NCI-H2081 (cell line): ENCODE data around the gene IFFO2.
"Not testable (repeated sequence)": the region's sequence is repeated elsewhere in the genome, so short reads cannot be mapped to it uniquely, and the experiment has no call there.

Experiments used
- DNase-seq, 2 experiments: peaks; one replicate each; lab custom pipeline; 2025; lab: John Stamatoyannopoulos, UW

Gene IFFO2

GRCh38 chr1:18874600-18874999, 81.9 kb downstream of the IFFO2 start:
- DNase-seq: no peak

- DNase-seq: no peak
Observed at GRCh38 chr1:18874036-18874435, 82.4 kb downstream of the IFFO2 start.

GRCh38 chr1:18872071-18872611, 84.3 kb downstream of the IFFO2 start:
- no peak for DNase-seq

DNA sequence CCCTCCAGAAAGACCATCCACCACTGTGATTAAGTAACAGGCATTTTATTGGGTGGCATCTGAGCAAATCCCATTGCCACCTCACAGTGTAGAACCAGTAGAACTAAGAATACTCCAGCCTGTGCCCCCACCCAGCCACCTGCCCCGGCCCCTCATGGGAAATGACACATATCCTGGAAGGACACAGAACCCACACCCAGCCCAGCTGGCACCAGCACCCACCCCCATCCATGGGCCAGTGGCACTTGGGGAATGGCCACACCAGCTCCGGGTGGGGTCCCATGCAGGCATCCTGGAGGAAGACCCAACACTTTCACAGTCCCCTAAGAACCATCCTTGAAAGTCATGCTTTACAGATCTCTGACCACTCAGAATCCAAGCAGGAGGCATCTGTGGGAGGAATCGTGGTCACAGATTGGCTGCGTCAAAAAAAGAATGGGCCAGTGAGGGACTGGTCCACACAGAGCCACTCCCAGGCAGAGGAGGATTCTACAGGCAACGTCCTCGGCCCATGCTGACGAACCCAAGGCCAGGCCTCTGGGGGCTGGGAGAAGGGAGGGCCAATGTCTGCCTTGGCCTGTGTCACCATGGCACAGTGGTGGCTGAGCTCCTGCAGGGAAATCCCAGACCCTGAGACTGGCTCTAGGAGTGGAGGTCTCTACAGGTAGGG, 84.9 kb downstream of the IFFO2 start:
- DNase-seq: no peak

DNA sequence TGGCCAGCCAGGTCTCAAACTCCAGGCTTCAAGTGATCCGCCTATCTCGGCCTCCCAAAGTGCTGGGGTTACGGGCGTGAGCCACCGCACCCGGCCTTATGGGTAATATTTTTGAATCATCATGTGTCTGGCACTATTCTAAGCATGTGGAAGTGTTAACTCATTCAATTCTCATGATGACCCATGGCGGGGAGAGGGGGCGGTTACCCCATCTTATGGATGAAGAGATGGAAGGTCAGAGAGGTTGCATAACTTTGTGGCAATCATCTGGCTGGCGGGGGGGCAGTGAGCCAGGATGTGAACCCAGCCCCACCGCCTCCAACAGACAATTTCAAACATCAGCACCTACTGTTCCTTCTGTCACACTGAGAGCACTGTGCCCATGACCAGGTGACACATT, 85.5 kb downstream of the IFFO2 start:
- DNase-seq: no peak

- DNase-seq: not testable (repeated sequence)
Observed at GRCh38 chr1:18870595-18870865, 85.9 kb downstream of the IFFO2 start.

DNA sequence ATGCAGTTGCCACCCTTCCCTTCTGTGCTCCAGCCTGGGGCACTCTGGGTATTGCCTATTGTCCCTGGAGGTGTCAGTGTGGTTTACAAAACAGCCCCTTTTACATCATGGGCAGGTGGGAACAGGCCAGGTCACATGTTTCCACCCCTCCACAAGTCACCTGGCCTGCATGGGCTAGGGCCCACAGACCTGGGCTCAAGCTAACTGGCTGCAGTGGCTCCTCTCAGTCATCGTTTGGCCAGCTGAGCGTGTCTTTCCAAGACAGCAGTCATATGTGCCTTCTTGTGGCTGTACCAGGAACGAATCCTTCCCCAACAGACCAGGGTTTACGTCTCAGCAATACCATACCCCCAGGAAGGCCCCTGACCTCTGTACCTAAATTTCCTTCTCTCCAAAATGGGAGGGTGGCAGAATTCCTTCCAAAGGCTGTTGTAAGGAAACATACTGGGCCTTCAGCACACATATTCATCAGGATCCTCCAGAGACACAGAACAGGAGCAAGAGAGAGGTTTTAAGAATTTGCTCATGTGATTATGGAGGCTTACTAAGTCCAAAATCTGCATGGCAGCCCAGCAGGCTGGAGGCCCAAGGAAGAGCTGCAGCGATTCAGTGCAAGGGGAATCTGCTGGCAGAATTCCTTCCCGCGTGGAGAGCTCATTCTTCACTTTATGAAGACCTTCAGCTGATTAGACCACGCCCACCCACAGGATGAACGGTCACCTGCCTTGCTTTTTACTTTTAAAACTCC, 86.5 kb downstream of the IFFO2 start:
- no peak for DNase-seq

DNA sequence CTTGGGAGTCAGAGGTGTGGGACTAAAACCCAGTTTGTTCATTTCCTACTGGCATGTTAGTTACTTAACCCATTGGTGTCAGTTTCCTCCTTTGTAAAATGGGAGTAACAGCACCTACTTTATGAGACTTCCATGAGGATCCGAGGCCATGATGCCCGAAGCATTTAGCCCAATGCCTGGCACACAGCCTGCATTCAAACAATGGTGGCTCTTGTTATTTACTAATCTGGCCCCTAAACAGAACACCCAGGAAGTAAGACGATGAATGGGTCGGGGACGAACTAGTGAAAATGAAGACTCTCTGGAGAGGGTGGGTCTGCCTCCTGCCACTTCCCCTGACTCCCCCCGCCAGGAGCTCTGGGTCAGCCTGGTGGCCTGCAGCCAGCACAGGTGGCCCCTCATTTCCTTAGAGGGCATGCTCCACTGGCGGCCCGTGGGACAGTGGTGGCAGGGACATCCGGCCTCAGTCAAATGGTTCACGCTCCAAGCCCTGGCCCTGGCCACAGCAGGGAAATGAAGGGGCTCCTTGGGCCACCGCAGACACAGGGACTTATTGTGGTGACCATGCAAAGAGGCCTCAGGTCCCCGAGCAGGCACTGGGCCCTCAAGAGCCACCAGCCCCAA, 87.6 kb downstream of the IFFO2 start:
- no peak for DNase-seq

- DNase-seq: no peak
Observed at GRCh38 chr1:18868354-18868753, 88.1 kb downstream of the IFFO2 start.

DNA sequence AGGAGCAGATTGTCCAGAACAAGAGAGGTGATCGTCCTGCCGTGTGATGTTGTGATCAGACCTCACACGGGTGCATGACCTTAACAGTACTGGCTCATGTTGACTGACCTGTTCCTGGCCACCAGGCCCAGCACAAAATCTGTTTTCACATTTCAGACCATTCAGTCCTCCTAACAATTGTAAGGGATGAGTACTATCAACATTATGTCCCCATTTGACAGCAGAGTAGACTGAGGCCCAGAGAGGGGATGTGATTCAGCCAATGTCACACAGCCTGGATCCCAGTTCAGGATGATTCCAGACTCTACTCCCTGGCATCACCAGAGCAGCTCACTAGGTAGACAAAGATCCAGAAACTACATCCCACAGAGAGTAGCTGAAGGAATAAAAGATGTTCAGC, 89.6 kb downstream of the IFFO2 start:
- no peak for DNase-seq

- no peak for DNase-seq
Observed at GRCh38 chr1:18866314-18866713, 90.2 kb downstream of the IFFO2 start.

GRCh38 chr1:18865176-18865575, 91.3 kb downstream of the IFFO2 start:
- no peak for DNase-seq

GRCh38 chr1:18861590-18861989, 94.9 kb downstream of the IFFO2 start:
- no peak for DNase-seq

DNA sequence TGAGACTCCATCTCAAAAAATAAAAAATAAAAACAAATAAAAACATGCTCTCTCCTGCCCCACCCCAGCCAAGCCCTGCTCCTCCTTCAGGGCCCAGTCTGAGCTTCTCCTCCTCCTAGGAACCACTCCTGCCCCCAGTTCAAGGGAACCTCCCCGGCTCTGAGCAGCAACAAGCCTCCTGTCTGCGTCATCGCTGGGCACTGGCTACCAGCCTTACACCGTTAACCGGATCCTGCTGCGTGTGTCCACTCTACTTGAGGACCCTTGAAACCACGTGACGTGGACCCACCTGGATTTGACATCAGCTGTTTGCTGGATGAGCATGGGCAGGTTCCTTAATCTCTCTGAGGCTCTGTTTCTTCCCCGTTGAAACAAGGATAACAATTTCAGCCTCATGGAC, 95.4 kb downstream of the IFFO2 start:
- DNase-seq: no peak

- DNase-seq: no peak
Observed at GRCh38 chr1:18859560-18859959, 96.9 kb downstream of the IFFO2 start, which contains the start of gene TAS1R2. Gene TAS1R2 (minus strand): TSS chr1:18859660. CDS start chr1:18859660, 0 bp downstream.

- DNase-seq: no peak
Observed at GRCh38 chr1:18858070-18858688, 98.3 kb downstream of the IFFO2 start.

- DNase-seq: no peak
Observed at GRCh38 chr1:18856435-18856834, 100.0 kb downstream of the IFFO2 start.

GRCh38 chr1:18855573-18855972, 100.9 kb downstream of the IFFO2 start:
- no peak for DNase-seq

DNA sequence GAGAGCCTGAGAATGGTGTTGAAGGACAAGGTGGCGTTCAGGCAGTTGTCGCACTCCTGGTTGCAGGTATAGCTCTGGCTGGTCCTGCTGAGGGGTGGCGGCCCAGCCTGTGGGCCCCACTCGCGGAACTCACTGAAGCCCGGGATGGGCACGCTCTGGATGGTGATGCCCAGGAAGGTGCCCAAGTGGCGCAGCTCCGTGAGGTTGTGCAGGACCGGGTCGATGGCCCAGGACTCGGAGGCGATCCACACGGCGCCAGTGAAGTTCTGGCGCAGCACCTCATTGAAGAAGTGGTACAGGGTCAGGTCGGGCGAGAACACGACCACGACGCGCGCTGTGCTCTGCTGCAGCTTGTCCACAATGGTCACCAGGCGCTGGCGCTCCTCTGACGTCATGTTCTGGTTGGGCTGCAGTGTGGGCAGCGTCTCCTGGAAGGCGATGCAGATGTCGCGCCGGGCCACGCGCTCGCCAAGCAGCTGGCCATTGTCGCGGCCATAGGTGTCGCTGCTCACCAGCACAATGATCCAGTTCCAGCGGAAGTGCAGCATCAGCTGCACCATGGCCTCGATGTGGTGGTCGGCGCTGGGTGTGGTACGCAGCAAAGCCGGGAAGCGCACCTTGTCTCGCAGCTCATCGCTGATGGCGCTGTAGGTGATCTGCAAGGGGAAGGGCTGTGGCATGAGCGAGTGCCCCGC, 102.0 kb downstream of the IFFO2 start:
- no peak for DNase-seq
